Cardiac muscle cell (in vitro differentiated cells and primary cell): ENCODE measurements around the gene PODXL2. TPM values are rescaled to one million over a fixed set of nuclear protein-coding genes. Genes with fewer than 3 reads are reported as not detected.

Experiments
- DNase-seq, 2 donors: peaks; one replicate each; pipeline versions ENCODE4 v3.0.0 to v3.0.0-alpha.2; 2010 to 2017; ENCODE audit warnings: low read depth in 1 of 2, low spot score in 1 of 2
- H3K27ac ChIP-seq: fragments of 200-600 bp; sonication (generic); 2 replicates; pipeline ENCODE4 v1.5.1; 2016
- H3K27me3 ChIP-seq: fragments of 200-600 bp; sonication (generic); 2 replicates; pipeline ENCODE4 v1.6.0; 2016; ENCODE audit warnings: control low read depth
- H3K36me3 ChIP-seq: fragments of 200-600 bp; sonication (generic); 2 replicates; pipeline ENCODE4 v1.5.1; 2016; ENCODE audit warnings: control low read depth
- H3K4me1 ChIP-seq: fragments of 200-600 bp; sonication (generic); 2 replicates; pipeline ENCODE4 v1.8.1; 2017; ENCODE audit warnings: low read depth, mild to moderate bottlenecking, mixed run types
- H3K4me3 ChIP-seq: fragments of 200-600 bp; sonication (generic); 2 replicates; pipeline ENCODE4 v1.5.1; 2016; ENCODE audit warnings: mild to moderate bottlenecking
- H3K9me3 ChIP-seq: fragments of 200-600 bp; sonication (generic); 2 replicates; pipeline ENCODE4 v1.5.1; 2017; ENCODE audit warnings: low read depth, mild to moderate bottlenecking, control low read depth
- polyA plus RNA-seq: library from polyadenylated mRNA; unstranded; fragments of >200 nt; fragmentation: Nextera tagmentation; extraction: Ambion mirVana; gene quantifications from 2 replicates; pipeline ENCODE4 v1.2.1, GENCODE V29; 2016
- total RNA-seq: library from RNA; depleted of rRNA; stranded (reverse); fragments of >200 nt; gene quantifications from 2 replicates; pipeline ENCODE4 v1.2.3, GENCODE V29; 2016
- TF ChIP-seq, protein P1 (sequence below): IDR thresholded peaks from 2 replicates; pipeline ENCODE4 v1.5.1; 2012; ENCODE audit warnings: low read depth, mild to moderate bottlenecking, low read length

PODXL2 gene
- total and polyA plus RNA-seq, 2 experiments from 2014 or later, result 16.0 to 24.9 TPM

DNA sequence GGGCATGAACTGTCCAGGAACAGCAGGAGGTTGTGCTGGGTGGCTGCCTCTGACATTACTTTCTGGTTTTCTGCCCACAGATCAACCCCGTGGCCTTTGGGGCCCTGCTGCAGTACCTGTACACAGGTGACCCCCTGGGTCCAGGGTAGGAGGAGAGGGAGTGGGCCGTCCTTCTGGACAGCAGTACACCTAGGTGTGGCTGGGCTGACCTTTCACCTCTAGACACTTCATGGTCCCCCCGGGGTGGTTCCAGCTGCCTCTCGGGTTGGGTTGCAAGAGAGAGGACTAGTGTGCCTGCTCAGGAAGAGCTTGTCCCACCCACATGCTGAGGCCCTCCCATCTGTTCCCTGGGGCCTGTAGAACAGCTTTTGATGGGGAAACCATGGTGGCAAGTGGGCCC is 47.5 kb downstream of the PODXL2 start:
- no peaks in the 10 kb centered on the region for H3K9me3 ChIP-seq
- H3K4me3 ChIP-seq, result no peak overlapping the region
- H3K4me1 ChIP-seq, result no peaks in the 10 kb centered on the region
- no peak for DNase-seq
- no peak overlapping the region for H3K27ac ChIP-seq
- TF ChIP-seq, protein P1, sequence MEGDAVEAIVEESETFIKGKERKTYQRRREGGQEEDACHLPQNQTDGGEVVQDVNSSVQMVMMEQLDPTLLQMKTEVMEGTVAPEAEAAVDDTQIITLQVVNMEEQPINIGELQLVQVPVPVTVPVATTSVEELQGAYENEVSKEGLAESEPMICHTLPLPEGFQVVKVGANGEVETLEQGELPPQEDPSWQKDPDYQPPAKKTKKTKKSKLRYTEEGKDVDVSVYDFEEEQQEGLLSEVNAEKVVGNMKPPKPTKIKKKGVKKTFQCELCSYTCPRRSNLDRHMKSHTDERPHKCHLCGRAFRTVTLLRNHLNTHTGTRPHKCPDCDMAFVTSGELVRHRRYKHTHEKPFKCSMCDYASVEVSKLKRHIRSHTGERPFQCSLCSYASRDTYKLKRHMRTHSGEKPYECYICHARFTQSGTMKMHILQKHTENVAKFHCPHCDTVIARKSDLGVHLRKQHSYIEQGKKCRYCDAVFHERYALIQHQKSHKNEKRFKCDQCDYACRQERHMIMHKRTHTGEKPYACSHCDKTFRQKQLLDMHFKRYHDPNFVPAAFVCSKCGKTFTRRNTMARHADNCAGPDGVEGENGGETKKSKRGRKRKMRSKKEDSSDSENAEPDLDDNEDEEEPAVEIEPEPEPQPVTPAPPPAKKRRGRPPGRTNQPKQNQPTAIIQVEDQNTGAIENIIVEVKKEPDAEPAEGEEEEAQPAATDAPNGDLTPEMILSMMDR, result no peak
- H3K27me3 ChIP-seq, result no peaks in the 10 kb centered on the region
- no peaks in the 10 kb centered on the region for H3K36me3 ChIP-seq

DNA sequence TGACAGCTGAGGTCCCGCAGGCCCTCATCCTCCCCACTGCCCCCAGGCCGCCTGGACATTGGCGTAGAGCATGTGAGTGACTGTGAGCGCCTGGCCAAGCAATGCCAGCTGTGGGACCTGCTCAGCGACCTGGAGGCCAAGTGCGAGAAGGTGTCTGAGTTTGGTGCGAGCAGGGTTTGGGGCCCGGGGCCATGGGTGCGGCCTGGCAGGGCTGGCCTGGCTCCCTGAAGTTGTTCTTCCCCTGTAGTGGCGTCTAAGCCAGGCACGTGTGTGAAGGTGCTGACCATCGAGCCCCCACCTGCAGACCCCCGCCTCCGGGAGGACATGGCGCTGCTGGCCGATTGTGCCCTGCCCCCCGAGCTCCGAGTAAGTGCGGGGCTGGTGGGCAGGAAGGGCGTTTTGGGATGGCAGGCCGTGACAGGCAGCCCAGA is 48.0 kb downstream of the PODXL2 start:
- Histone ChIP-seq H3K36me3 (no peaks in the 10 kb centered on the region), H3K4me1 (no peaks in the 10 kb centered on the region), H3K27me3 (no peaks in the 10 kb centered on the region), H3K4me3 (no peak overlapping the region), H3K9me3 (no peaks in the 10 kb centered on the region), H3K27ac (no peak overlapping the region)
- TF ChIP-seq, protein P1, result no peak
- DNase-seq, result no peak

DNA sequence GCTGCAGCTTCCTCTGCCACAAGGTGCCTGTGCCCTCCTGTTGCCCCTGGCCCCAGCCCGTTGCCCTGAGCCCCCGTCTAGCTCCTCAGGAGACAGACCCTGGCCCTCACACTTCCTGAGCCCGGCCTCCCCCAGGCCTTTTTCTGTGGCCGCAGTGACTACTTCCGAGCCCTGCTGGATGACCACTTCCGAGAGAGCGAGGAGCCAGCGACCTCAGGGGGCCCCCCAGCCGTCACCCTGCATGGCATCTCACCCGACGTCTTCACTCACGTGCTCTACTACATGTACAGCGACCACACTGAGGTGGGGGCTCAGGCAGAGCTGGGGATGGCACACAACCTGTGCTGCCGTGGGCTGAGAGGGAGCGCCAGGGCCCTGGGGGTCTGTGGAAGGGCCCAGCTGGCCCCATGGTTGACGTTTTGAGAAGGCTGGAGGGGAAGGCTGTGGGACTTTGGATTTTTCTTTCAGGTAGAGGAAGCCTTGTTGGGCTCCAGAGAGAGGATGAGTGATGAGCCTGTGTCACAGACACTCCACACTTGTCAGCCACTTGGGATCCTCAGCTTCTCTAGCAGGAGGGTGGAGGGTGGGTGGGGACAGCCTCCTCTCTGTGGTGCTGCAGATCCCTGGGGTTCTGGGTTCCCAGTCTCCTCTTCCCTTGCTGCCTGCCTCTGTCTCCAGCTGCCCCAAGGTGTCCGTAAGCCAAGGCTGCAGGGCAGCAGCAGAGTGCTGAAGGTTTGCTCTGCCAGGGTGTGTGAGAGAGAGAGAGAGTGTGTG is 48.7 kb downstream of the PODXL2 start:
- no peak overlapping the region for H3K27ac ChIP-seq
- DNase-seq, result no peak
- H3K4me1 ChIP-seq, result no peaks in the 10 kb centered on the region
- no peaks in the 10 kb centered on the region for H3K36me3 ChIP-seq
- H3K9me3 ChIP-seq, result no peaks in the 10 kb centered on the region
- TF ChIP-seq, protein P1, result no peak
- no peak overlapping the region for H3K4me3 ChIP-seq
- no peaks in the 10 kb centered on the region for H3K27me3 ChIP-seq

DNA sequence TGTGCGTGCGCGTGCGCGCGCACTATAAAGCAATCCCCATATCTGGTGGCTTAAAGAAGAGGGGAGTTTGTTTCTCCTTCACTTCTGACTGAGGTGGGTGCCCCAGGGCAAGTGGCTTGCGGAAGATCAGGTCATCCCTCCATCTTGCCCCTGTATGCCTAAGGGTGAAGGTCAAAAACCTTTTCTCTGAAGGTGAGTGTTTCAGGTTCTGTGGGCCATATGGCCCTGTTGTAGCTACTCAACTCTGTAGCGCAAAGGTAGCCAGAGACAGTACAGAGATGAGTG is 49.3 kb downstream of the PODXL2 start:
- TF ChIP-seq, protein P1, result no peak
- no peaks in the 10 kb centered on the region for H3K4me1 ChIP-seq
- H3K4me3 ChIP-seq, result no peak overlapping the region
- H3K27ac ChIP-seq, result no peak overlapping the region
- H3K36me3 ChIP-seq, result no peaks in the 10 kb centered on the region
- no peaks in the 10 kb centered on the region for H3K9me3 ChIP-seq
- DNase-seq, result no peak
- no peaks in the 10 kb centered on the region for H3K27me3 ChIP-seq

GRCh38 chr3:127678611-127679533 is 49.9 kb downstream of the PODXL2 start:
- Histone ChIP-seq H3K4me3 (no peak overlapping the region), H3K27ac (no peak overlapping the region), H3K27me3 (no peaks in the 10 kb centered on the region), H3K4me1 (no peaks in the 10 kb centered on the region), H3K9me3 (no peaks in the 10 kb centered on the region), H3K36me3 (no peaks in the 10 kb centered on the region)
- DNase-seq, result no peak
- TF ChIP-seq, protein P1, result no peak
